NCI-H1048 (cell line): ENCODE measurements around the gene EGLN1.

Experiments used
- DNase-seq: peaks from one replicate; lab custom pipeline; 2025; lab: John Stamatoyannopoulos, UW

The EGLN1 gene

GRCh38 chr1:231396643-231397042 lies 25.4 kb downstream of the EGLN1 start:
- DNase-seq, result no peak

DNA sequence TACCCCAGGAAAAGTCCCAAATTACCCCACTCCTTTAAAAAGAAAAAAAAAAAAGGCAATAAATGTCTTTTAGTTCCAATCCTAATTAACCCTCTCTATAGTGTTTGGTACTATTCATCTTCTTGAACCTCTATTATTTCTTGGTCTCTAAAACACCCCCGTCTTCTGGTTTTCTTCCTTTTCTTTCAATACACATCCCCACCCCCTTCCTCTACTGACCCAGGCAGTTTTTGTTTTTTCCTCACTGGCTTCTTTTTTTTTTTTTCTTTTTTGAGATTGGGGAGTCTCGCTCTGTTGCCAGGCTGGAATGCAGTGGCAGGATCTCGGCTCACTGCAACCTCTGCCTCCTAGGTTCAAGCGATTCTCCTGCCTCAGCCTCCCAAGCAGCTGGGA lies 26.1 kb downstream of the EGLN1 start:
- no peak for DNase-seq

- no peak for DNase-seq
These were observed 26.8 kb downstream of the EGLN1 start for GRCh38 chr1:231395076-231395997.

DNA sequence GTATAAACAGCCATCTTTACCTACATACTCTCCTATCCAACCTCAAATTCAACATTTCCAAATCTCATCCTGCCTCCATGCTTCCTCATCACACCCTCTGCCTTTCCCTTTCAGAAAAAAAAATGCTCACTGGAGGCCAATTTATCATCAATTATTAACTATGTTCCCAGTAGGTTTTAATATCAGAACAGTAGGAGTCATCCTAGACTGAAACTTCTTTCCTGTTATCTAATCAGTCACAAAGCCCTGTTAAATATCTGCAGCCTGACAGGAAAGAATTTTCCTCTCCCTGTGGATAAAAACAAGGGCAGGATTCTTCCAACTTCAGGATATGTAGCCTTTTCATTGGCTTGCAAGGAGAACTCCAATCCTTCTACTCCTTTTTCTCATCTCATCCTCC lies 28.4 kb downstream of the EGLN1 start:
- DNase-seq, result no peak

DNA sequence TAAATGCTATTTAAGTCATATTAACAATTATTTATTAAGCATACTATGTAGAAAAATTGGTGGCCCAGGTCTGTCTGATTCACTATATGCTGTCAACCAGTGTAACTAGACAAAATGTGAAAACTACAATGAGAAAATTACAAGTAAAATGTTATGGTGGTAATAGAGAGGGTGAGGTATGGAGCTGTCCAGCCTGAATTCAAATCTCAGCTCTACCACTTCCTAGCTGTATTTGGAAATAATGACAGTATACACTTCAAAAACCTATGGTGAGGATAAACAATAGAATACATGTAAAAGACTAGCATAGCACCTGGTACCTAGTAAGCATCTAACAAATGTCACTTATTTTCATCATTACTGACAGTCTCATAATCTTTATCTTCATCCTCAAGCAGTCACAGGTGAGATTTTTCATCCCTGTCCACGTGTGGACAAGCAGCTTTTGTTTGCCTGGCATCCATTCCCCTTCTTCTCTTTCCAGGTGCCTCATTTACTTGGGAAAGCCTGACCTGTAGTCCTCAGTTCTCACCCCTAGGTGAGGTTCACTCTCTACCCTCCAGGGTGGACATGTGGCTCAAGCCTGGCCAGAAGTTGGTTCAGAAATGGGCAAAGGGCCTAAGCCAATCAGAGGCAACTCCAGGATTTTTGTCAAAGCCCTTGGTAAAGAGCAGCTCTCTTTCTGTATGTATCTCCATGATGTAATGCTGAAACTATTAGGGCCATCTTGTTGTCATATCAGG lies 29.5 kb downstream of the EGLN1 start:
- no peak for DNase-seq

GRCh38 chr1:231390071-231390470 lies 32.0 kb downstream of the EGLN1 start:
- DNase-seq, result no peak

GRCh38 chr1:231387770-231388669 lies 34.1 kb downstream of the EGLN1 start:
- DNase-seq, result no peak

GRCh38 chr1:231386466-231386865 lies 35.6 kb downstream of the EGLN1 start:
- DNase-seq, result no peak

- DNase-seq, result no peak
These were observed 36.7 kb downstream of the EGLN1 start for GRCh38 chr1:231385416-231385748.

DNA sequence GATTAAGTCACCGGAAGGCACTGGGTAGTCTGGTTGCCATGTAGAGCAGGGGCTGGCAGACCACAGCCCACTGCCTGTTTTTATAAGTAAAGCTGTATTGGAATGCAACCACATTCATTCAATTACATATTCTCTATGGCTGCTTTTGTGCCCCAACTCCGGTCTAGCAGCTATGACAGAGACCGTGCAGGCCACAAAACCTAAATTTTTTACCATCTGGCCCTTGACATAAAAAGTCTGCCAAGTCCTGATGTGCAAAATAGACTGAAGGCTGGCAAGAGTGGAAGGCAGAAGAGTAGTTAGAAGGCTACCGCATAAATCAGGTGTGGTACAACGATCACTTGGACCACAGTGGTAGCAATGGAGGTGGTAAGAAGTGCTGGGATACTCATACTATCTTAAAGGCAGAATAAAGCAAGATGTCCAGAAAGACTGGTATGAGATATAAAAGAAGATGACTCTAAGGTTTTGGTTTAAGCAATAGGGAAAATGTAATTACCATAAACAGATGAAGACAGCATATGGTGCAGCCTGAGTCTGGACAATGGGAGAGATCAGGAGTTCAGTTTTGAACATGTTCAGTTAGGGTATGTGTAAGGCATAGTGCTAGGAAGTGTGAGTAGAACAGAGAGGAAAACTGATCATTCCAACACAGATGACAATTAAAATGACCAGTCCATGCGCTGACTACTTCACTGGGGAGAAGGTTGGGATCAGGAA lies 37.2 kb downstream of the EGLN1 start:
- DNase-seq, result no peak

GRCh38 chr1:231383159-231383860 lies 38.8 kb downstream of the EGLN1 start:
- no peak for DNase-seq

DNA sequence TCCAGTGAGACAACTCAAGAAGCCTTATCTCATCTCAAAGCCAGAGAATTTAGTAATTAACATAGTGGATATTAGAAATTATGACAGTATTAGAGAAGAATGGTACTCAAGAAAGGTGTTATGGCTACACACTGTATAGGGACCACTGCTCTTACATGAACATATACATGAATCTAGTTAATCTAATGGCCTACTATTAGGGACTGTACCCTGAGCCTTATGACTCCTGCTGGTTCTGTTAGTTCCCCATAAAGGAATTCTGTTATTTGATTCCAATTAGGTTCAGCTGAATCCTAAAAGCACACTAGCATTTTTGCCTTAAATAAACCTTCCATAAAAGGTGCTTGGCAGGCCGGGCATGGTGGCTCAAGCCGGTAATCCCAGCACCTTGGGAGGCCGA lies 39.7 kb downstream of the EGLN1 start:
- no peak for DNase-seq

GRCh38 chr1:231381729-231382128 lies 40.4 kb downstream of the EGLN1 start:
- DNase-seq, result no peak

GRCh38 chr1:231376875-231377549 lies 45.1 kb downstream of the EGLN1 start:
- DNase-seq, result no peak

DNA sequence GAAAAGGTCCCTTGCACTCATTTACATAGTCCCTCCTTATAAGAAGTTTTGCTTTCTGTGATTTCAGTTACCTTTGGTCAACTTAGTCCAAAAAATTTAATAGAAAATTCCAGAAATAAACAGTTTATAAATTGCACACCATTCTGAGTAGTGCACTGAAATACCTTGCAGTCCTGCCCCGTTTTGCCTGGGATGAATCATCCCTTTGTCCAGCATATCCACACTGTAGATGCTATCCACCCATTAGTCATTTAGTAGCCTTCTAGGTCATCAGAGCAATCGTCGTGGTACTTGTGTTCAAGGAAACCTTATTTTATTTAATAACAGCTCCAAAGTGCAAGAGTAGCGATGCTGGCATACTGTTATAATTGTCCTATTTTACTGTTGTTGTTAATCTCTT lies 46.0 kb downstream of the EGLN1 start:
- no peak for DNase-seq

- DNase-seq, result no peak
These were observed 47.7 kb downstream of the EGLN1 start for GRCh38 chr1:231374394-231374793.

DNA sequence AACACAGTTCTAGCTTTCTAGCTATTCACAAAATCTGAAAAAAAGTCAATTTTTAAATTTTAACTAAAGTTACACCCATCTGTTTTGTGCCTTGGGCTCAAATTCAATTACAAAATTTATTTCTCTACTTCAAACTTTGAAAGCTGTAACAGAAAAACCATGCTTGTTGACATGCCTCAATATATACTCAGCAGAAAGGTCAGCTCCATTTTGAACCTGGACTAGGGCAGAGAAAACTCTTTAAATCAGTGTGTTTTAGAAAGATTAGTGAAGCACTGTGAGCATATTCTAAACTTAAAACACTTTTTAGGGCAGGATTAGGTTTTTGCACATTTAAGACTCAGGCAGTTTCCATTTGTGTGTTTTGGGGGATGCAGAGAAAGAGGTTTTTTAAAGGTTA lies 49.6 kb downstream of the EGLN1 start:
- DNase-seq, result no peak

DNA sequence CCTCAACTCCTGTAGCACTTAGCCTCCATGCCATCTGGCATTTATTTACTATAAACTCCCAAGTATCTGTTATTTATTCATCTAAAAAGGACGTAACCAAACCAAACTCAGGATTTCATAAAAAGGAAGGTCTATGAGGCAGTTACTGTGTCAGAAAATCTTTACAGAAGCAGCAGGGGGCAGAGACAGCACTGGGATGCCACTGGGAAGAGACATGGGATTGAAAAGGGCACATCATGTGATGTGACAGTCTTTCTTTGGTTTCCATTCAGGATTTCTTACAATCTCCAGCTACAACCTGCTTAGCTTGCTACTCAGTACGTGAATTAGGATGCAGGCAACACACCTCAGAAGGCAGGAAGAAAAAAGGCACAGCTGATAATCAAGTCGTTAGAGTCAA lies 52.8 kb downstream of the EGLN1 start:
- DNase-seq, result no peak

GRCh38 chr1:231364192-231364591 lies 57.9 kb downstream of the EGLN1 start:
- DNase-seq, result no peak

GRCh38 chr1:231363624-231364023 lies 58.5 kb downstream of the EGLN1 start:
- no peak for DNase-seq

DNA sequence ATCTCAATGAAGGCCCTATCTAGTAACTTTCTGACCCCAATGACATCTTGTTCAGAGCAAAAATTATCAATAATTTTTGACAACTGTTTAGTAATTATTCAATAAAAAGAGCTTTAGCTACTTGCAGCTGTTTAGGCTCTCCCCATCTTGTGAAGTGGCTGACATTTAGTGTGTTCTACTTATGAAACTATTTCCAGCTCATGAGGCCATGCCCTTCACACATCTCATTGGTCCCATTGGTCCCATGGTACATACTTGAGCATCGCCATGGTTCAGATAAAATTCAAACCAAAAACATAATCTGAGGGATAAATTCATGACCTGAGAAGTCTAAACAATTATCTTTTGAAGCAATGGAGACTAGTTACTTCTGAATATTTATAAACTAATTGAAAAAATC lies 59.8 kb downstream of the EGLN1 start:
- DNase-seq, result no peak
